Mucosa of stomach (tissue), 1 donor: ENCODE results near the gene HTRA1.

Source experiments
- H3K27me3 ChIP-seq: one replicate; pipeline ENCODE4 v1.7.0; 2013; ENCODE audit warnings: mild to moderate bottlenecking, low read length; ENCODE audit not compliant: control insufficient read depth, insufficient read depth
- H3K36me3 ChIP-seq: one replicate; pipeline ENCODE4 v1.7.0; 2013; ENCODE audit warnings: low read length; ENCODE audit not compliant: control insufficient read depth, insufficient read depth
- H3K4me1 ChIP-seq: one replicate; pipeline ENCODE4 v1.7.0; 2013; ENCODE audit warnings: mild to moderate bottlenecking, low read length; ENCODE audit not compliant: control insufficient read depth, insufficient read depth
- H3K4me3 ChIP-seq: one replicate; pipeline ENCODE4 v1.7.0; 2013; ENCODE audit warnings: low read length
- H3K9ac ChIP-seq: one replicate; pipeline ENCODE4 v1.7.0; 2013; ENCODE audit warnings: mild to moderate bottlenecking, low read length, moderate library complexity
- H3K9me3 ChIP-seq: one replicate; pipeline ENCODE4 v1.7.0; 2013; ENCODE audit warnings: mild to moderate bottlenecking, low read length, moderate library complexity; ENCODE audit not compliant: control insufficient read depth
- donor health status: Pancreatic carcinoma.

The HTRA1 gene

DNA sequence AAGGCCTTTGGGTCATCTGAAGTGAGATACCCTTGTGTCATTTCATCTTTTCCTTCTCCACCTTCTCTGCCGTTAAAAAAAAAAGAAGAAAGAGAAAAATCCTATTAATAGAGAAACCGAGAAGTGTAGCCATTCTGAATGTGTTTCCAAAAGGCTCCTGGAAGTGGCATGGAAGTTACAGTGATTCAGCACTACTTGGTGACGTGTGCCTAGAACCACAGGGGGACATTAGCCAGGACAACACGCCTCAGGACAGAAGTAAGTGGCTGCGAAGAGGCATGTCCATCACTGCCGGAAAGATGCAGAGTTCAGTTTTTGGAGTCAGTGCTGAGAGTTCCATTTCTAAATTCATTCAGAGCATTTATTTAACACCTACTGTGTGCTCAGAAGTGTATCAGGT, 6.3 kb downstream of the HTRA1 start:
- Histone ChIP-seq H3K27me3 (peaks cover 13% of the 10 kb centered on the region), H3K9ac (no peak overlapping the region)

DNA sequence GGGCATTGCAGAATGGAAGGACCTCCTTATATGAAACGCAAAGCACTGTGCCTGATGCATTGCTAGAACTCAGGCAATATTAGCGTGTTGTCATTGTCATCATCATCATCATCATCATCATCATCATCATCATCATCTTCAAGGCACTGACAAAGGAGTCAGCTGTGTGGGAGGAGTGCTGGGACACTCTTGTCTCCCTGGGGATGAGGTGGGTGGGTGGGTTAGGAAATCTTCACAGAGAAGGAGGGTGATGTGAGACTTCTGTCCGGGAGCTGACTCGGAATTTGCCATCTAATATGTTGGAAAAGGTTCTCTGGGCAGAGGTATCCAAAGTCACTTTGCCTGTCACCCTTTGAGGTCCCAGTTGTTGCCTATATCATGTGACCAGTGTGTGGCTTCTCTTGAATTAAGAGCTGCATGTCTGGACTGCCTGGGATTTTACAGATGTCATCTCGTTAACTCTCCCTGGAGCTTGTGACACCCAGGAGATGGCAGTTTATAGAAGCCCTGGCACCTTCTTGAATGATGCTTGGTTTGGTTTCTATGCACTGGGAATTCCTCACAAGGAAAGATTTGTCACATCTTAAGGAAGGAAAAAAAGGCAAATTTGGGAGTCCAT, 7.1 kb downstream of the HTRA1 start:
- Histone ChIP-seq H3K9ac (no peak overlapping the region), H3K4me3 (no peak overlapping the region)

More for the DNA sequence above, 6.3 kb downstream of the HTRA1 start:
- no peaks in the 10 kb centered on the region for H3K36me3 ChIP-seq
- peaks cover 7% of the 10 kb centered on the region for H3K4me1 ChIP-seq
- no peaks in the 10 kb centered on the region for H3K9me3 ChIP-seq
- H3K4me3 ChIP-seq = no peak overlapping the region

DNA sequence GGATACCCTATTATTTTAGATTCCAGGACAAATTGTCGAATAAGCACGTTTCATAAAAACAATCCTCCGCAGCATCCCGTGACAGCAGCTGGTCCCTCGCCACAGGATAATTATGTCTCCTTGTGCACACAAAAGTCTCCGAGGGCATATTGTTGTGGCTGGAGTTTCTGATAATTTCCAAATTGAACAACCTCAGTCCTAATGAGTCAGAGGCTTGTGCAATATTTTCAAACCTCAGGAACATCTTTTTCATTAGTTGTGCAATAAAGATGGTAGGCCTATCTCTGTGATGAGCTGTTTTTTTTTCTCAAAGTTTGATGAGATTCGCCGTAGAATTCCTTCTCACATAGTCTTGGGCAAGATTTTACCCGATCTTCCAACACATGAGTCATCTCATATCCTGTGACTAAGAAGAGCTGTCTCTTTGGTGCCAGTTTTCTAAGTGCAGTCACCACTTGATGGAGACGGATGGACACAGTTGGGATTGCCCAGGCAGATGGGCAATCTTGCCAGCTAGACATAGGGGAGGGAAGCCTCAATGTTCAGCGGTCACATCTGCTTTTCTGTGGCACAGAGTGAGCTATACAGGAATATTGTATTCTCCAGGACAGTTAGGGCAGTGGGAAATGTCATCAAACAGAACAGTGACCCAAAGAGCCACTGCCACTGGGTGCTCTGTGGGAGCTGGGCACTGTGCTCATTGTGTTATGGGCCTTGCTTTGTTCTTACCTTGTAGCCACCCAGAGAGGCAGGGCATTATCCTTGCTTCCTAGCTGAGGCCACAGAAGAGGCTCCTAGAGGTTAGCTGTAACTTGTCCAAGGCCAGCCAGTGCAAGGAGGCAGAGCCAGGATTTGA, 7.8 kb downstream of the HTRA1 start:
- Histone ChIP-seq H3K4me3 (no peak overlapping the region), H3K9me3 (no peaks in the 10 kb centered on the region), H3K4me1 (no peaks in the 10 kb centered on the region), H3K9ac (no peak overlapping the region), H3K36me3 (no peaks in the 10 kb centered on the region), H3K27me3 (no peaks in the 10 kb centered on the region)

More for the DNA sequence above, 7.1 kb downstream of the HTRA1 start:
- no peaks in the 10 kb centered on the region for H3K9me3 ChIP-seq
- no peaks in the 10 kb centered on the region for H3K36me3 ChIP-seq
- H3K27me3 ChIP-seq = peaks cover 6% of the 10 kb centered on the region
- H3K4me1 ChIP-seq = peaks cover 5% of the 10 kb centered on the region

DNA sequence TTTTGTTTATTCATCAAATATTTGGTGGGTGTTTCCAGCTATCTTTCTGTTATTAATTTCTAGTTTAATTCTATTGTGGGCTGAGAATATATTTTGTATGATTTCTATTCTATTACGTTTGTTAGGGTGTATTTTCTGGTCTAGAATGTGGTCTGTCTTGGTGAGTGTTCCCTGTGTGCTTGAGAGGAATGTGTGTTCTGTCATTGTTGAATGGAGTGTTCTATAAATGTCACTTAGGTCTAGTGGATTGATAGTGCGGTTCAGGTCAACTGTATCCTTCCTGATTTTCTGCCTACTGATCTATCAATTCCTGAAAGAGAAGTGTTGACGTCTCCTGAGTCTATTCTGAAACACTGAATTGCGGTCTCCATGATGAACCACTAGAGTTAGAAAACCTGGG, 8.5 kb downstream of the HTRA1 start:
- H3K4me1 ChIP-seq = no peaks in the 10 kb centered on the region
- H3K27me3 ChIP-seq = no peaks in the 10 kb centered on the region
- no peaks in the 10 kb centered on the region for H3K36me3 ChIP-seq
- H3K9me3 ChIP-seq = no peaks in the 10 kb centered on the region
- no peak overlapping the region for H3K4me3 ChIP-seq
- no peak overlapping the region for H3K9ac ChIP-seq

DNA sequence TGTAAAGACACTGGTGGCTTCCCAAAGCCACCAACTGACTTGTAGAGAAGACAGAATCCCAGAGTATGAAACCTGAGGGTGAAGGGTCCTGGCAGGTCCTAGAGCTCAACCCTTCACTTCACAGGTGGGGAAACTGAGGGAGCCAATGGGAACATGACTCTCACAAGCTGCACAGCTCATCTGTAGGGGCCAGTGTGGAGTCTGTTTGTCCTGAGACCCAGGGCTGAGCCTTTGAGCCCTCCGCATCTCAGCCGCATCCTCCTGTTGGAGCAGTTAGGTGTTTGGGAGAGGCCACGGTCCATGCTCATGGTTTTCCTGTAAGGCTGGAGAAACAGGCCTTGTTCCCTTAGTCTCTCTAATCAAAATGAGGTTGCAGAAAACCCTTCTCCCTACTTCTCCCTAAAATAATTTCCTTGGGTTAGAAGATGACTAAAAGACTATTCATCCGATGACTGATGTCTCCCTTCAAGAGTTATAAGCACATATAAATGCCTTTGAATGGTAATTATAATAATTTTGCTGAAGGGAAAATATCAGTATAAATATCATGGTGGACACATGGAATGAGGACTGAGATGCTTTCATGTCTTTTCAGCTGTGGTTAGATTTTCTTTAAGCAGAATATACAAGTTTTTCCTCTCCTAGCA, 10.3 kb downstream of the HTRA1 start:
- Histone ChIP-seq H3K4me1 (no peaks in the 10 kb centered on the region), H3K9me3 (no peaks in the 10 kb centered on the region)

DNA sequence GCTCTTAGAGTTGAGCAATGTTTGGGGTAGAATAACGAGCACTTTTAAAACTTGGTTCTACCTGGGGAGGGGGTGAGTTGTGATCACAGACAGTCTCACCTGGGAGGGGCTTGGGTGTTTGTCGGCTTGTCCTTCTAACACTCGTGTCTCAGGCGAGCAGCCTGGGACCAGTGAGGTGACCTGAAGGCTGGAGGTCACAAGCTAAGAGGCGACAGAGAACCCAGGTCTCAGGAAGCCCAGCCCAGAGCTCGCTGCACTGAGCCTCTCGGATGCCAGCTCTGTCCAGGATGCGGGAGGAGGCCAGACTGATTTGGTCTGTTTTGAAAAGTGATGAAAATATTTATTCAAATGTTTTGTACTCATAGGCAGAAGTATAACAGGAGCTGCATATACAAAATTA, 11.8 kb downstream of the HTRA1 start:
- H3K36me3 ChIP-seq = no peaks in the 10 kb centered on the region
- no peak overlapping the region for H3K4me3 ChIP-seq
- H3K27me3 ChIP-seq = no peaks in the 10 kb centered on the region
- H3K9me3 ChIP-seq = no peaks in the 10 kb centered on the region
- H3K9ac ChIP-seq = no peak overlapping the region
- H3K4me1 ChIP-seq = no peaks in the 10 kb centered on the region

More for the DNA sequence above, 10.3 kb downstream of the HTRA1 start:
- Histone ChIP-seq H3K27me3 (no peaks in the 10 kb centered on the region), H3K9ac (no peak overlapping the region), H3K4me3 (no peak overlapping the region), H3K36me3 (no peaks in the 10 kb centered on the region)

DNA sequence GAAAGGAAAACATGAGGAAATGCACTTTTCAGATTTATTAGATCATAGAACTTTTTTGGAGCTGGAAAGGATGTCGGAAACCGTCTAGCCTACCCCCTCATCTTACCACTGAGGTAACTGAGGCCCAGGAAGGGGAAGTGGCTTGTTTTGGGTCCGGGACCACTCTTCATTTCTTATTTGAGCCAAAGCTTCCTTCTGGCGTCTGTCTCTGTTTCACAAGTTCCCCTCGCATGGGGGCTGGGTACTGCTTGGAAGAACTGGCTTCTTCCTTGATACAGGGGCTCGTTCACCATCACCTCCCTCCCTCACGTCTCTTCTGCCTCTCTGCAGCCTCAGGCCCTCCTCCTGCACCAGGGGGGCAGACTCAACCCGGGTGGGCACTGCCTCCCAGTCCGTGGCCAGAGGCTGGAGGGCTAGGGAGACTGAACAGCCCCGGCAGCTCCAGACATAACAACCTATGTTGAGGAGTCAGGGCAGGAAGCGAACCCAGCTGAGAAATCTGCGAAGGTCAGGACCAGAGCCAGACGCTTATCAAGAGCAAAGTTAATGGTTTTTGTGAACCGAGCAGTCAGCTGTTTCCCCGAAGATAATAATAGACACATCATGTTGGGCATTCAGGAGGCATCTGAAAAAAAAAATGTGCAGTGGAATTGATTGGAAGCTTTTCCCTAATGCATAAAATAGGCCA, 12.9 kb downstream of the HTRA1 start:
- Histone ChIP-seq H3K4me1 (no peaks in the 10 kb centered on the region), H3K27me3 (no peaks in the 10 kb centered on the region), H3K9me3 (no peaks in the 10 kb centered on the region), H3K36me3 (no peaks in the 10 kb centered on the region), H3K4me3 (no peak overlapping the region), H3K9ac (no peak overlapping the region)

DNA sequence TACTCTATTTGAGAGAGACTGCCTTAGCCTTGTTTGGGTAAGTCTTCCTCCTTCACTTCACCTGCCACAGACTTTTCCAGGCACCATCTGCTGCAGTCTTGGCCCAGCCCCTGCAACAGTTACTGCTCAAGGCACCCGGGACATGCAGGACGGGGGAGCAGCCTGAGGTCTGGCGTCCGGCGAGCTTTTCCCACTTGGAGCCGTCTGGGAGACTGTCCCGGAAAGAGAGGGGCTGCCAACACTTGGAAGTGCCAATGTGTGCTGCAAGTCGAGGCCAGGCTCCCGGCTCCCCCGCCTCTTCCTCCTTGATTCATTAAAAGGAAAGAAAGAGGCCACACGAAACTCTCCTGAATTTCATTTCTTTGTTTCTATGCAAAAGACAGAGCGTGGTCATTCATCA, 13.7 kb downstream of the HTRA1 start:
- Histone ChIP-seq H3K9ac (no peak overlapping the region), H3K4me3 (no peak overlapping the region)

DNA sequence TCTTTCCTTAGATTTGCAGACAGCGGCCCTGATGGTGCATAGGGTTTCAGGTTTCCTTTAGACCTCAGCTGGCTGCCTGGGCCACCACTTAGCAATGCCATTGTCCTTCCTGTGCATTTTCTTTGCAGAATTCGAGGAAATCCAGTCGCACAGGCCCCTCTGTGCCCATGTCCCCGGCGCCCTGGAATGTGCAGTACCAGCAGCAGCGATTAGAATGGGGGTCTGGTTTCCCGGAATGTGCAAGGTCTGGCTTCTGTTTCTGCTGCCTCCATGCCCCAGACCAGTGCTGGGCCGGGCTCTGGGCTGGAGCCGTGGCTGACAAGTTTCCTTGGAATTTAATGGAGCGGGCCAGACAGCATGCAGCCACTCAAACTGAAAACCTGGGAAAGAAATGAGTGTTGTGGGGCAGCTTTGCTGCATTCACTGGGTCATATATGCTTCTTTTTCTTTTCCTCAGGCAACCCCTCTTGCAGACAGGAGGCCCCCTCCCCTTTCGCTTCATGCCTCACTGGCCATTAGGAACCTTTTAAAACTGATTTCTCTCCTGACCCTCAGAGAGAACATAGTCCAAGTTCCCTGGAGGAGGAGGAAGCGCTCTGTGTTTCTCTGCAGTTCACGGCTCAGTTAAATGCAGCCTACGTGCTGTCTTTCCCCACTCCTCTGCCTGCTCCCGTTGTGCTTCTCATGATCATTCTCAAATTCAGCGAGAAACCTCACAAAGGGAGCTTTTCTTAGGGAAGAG, 14.4 kb downstream of the HTRA1 start:
- Histone ChIP-seq H3K9ac (no peak overlapping the region), H3K4me3 (no peak overlapping the region), H3K4me1 (no peaks in the 10 kb centered on the region), H3K27me3 (no peaks in the 10 kb centered on the region), H3K9me3 (no peaks in the 10 kb centered on the region), H3K36me3 (no peaks in the 10 kb centered on the region)

More for the DNA sequence above, 13.7 kb downstream of the HTRA1 start:
- no peaks in the 10 kb centered on the region for H3K4me1 ChIP-seq
- H3K36me3 ChIP-seq = no peaks in the 10 kb centered on the region
- no peaks in the 10 kb centered on the region for H3K9me3 ChIP-seq
- no peaks in the 10 kb centered on the region for H3K27me3 ChIP-seq

DNA sequence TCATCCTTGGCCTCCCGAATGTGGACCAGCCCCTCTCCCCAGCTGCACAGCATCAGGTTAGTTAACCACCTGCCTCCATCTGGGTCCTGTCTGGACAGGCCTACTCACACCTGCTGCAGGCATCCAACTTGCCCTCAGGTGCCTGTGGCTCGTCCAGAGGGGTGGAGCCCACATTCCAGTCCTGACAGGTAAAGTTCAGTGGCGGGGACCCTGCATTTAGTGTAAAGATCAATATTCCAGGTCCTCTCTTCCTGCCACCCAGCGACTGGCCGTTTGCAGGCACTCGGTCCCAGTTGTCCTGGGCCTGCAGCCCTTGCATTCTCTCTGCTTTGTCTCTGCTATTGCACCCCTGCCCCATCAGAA, 15.0 kb downstream of the HTRA1 start:
- Histone ChIP-seq H3K4me3 (no peak overlapping the region), H3K9me3 (no peaks in the 10 kb centered on the region), H3K27me3 (no peaks in the 10 kb centered on the region), H3K36me3 (no peaks in the 10 kb centered on the region), H3K9ac (no peak overlapping the region), H3K4me1 (no peaks in the 10 kb centered on the region)

DNA sequence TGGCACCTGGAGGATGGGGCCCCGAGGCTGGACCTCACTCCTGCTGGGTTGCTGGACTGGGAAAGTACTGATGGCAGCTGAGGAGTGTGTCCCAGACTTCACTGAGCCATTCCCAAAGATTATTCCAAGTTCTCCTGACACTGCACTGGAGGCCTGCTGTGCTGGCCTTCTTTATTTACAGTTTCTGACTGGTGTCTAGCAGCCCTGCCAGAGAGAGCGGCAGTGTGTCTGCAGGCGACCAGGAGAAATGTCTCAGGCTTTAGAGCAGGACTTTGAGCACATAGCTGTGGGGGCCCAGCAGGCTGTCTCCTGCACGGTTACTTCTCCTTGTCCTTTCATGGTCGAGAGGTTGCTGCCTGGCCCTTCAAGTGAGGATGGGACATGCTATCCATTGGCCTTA, 16.1 kb downstream of the HTRA1 start:
- no peaks in the 10 kb centered on the region for H3K36me3 ChIP-seq
- H3K27me3 ChIP-seq = no peaks in the 10 kb centered on the region
- H3K9me3 ChIP-seq = no peaks in the 10 kb centered on the region
- H3K4me1 ChIP-seq = no peaks in the 10 kb centered on the region
- H3K4me3 ChIP-seq = no peak overlapping the region
- H3K9ac ChIP-seq = no peak overlapping the region
